GM21576 (cell line): ENCODE data around the gene TARP.
"Not testable (repeated sequence)": the region's sequence is repeated elsewhere in the genome, so short reads cannot be mapped to it uniquely, and the experiment has no call there.

Source experiments
- ATAC-seq: cut with Tn5 transposase; IDR thresholded peaks from one replicate; pipeline ENCODE4 v1.9.1; 2021; ENCODE audit warnings: mild to moderate bottlenecking, moderate library complexity; ENCODE audit not compliant: unreplicated experiment

The TARP gene

GRCh38 chr7:38263274-38263673 lies 10.2 kb downstream of the TARP start:
- not testable (repeated sequence) for ATAC-seq

DNA sequence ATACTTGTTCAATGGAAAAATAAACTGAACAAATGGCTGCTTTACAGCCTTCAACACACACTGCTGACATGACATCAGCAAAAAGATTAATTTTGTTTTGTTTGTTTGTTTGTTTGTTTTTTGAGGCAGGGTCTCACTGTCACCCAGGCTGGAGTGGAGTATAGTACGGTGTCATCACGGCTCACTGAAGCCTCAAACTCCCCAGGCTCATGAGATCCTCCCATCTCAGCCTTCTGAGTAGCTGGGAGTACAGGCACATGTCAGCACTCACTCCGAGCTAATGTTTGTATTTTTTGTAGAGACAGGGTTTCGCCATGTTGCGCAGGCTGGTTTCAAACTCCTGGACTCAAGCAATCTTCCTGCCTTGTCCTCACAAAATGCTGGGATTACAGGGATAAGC lies 10.9 kb downstream of the TARP start:
- ATAC-seq: no peak

GRCh38 chr7:38262026-38262425 lies 11.4 kb downstream of the TARP start:
- not testable (repeated sequence) for ATAC-seq

- not testable (repeated sequence) for ATAC-seq
Observed at GRCh38 chr7:38261601-38262000, 11.8 kb downstream of the TARP start.

DNA sequence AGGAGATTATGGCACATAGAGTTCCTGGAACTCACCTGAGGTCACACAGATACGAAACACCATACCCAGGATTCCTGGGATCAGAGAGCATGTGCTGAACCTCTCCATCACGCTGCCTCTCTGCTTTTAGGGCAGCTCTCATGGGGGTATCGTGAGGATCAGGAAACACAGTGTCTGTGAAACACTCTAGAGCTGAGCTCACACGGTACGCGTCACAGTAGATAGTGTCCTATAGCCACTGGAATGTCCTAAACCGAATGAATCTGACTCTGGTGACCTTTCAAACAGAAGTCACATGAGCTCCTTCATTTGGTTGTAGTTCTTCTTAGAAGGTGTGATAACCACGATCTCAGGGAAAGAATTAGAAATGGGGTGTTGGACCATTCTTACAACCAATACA lies 14.3 kb downstream of the TARP start:
- not testable (repeated sequence) for ATAC-seq

- no peak for ATAC-seq
Observed at GRCh38 chr7:38257350-38257677, 16.1 kb downstream of the TARP start.

DNA sequence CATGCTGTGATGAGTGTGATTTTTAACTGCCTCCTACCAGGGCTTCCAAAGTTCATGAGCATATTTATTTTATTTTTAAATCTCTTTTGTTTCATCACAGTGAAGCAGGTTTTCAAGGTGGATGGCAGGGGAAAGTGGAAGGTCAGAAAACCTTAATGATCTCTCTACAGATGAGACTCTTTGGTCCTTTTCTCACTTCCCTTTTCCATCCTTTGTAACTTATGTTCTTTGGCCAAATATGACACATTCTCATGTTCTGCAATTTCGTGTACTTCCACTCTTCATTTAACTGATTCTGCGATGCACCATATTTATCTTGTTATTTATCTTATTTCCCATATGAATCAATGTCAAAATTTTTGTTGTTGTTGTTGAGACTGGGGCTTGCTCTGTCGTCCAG lies 23.6 kb downstream of the TARP start:
- ATAC-seq: peak; percentile 84

DNA sequence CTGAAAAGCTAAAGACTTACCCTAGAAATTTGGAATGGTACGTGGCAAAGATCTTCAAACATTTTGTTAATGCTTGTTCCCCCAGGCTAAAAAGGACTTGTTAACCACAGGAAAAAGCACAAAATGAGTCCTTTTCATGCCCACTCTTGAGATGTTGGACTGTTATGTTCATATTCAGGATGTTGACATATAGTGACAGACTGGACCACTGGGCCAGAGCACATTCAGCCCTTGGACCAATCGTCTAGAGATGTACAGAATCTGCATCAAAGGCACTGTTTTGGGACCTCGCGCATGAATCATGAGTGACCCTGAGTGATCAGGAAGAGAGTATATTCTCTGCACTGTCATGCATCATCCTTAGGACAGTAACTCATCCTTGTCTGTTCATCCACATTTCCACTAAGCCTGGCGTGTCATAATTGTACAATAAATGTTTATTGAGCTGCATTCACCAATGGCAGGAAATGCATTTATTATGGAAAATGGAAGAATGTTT lies 25.3 kb downstream of the TARP start:
- no peak for ATAC-seq

- ATAC-seq: no peak
Observed at GRCh38 chr7:38245409-38245977, 27.9 kb downstream of the TARP start.

DNA sequence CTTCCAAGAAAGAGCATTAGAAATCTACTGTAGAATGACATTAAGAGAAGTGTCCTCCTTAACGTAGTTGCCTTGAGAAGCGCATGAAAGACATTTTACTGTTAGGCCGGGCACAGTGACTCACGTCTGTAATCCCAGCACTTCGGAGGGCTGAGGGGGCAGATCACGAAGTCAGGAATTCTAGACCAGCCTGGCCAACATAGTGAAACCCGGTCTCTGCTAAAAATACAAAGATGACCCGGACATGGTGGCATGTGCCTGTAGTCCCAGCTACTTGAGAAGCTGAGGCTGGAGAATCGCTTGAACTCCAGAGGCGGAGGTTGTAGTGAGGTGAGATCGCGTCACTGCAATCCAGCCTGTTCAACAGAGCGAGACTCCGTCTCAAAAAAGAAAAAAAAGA lies 28.9 kb downstream of the TARP start:
- ATAC-seq: no peak

DNA sequence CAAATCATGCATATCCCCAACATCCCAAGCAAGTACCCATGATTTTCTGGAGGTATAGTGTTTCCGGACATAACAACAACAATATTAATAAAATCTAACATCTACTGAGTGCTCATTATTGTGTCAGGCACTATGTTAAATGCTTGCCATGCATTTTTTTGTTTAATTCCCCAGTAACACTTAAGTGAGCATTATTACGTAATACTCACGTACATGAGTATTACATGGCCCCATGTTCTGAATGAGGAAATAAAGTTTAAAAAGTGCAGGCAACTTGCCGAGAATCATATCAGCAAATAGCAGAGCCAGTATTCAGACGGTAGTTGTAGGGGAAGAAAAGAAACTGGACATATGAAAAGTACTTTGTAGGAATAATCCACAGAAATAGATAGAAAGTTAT lies 30.1 kb downstream of the TARP start:
- not testable (repeated sequence) for ATAC-seq

GRCh38 chr7:38242814-38243213 lies 30.6 kb downstream of the TARP start:
- ATAC-seq: no peak

DNA sequence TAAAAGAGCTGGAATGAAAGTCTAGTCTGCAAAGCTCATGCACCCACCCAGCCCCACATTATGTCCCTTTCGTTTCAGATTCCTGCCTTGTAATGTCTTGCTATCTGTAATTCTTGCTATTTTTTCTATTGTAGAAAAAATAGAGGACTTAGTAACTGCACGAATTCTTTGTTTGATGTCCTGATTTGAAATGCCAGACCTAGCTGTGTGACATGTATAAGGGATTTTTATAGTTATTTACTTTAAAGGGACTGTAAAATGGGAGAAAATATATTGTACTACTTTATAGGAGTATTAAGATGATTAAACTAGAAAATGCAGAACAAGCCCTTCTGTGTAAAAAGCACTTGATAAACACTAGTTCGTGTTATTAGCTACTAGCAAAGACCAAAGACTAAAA lies 32.4 kb downstream of the TARP start:
- no peak for ATAC-seq

GRCh38 chr7:38239129-38239528 lies 34.3 kb downstream of the TARP start:
- not testable (repeated sequence) for ATAC-seq

- ATAC-seq: no peak
Observed at GRCh38 chr7:38235606-38236005, 37.8 kb downstream of the TARP start.

DNA sequence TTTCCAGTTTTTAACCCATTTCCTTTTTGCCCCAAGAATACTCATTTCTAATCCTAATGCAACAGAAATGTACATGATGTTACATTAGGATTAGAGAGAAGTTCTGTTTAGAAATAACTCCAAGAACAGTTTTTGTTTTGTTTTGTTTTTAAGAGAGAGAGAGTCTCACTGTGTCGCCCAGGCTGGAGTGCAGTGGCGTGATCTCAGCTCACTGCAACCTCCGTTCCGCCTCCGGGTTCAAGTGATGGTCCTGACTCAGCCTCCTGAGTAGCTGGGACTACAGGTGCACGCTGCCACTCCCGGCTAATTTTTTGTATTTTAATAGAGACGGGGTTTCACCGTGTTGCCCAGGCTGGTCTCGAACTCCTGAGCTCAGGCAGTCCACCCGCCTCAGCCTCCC lies 38.7 kb downstream of the TARP start:
- ATAC-seq: not testable (repeated sequence)

DNA sequence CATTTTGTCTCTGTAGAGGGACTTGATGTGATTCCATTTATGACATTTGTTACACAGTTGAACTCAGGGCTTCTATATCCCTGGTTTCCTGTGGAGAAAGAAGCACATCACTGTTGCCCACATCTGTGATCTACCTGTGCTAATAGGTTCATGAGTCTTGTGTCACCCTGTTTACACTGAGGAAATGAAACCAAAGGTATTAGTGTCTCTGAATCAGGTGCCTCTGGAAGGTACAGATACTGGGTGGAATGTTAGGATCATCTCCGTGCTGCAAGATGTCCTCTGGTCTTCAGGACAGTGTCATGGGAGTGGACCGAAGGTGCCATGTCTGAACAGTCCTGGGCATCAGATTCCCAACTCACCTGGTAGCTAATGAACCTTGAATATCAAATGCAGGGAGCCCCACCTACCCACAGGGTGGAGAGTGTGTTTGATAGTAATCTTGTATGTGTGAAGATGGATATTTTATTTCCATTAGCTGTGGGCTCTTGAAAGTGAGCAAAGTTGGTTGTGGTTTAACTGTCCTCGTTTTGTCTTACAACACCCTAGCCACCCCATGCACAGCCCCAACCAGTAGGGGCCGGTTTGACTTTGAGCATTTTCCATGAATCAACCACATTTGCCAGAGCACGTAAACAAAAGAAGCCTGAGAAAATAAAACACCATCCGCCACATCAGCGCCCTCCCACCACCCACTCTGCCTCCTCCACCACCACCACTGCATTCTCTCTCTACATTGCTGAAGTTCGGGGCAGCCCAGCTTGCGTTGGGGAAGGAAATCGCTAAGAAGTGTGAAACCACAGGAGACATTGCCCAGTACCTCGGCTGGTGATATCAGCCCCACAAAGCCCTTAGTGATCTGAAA lies 40.7 kb downstream of the TARP start:
- peak; percentile 92 for ATAC-seq

GRCh38 chr7:38229884-38230642 lies 43.4 kb downstream of the TARP start:
- ATAC-seq: no peak

GRCh38 chr7:38229386-38229785 lies 44.0 kb downstream of the TARP start:
- no peak for ATAC-seq

- ATAC-seq: no peak
Observed at GRCh38 chr7:38224392-38224791, 49.0 kb downstream of the TARP start.

- ATAC-seq: no peak
Observed at GRCh38 chr7:38223306-38223705, 50.1 kb downstream of the TARP start.
